ENCODE results near the gene INSRR. TPM values are rescaled to one million over a fixed set of nuclear protein-coding genes. Genes with fewer than 3 reads are reported as not detected.

The INSRR gene
- total and polyA plus RNA-seq, 9 donors, result 0.02 to 0.15 TPM; not detected in 7

DNA sequence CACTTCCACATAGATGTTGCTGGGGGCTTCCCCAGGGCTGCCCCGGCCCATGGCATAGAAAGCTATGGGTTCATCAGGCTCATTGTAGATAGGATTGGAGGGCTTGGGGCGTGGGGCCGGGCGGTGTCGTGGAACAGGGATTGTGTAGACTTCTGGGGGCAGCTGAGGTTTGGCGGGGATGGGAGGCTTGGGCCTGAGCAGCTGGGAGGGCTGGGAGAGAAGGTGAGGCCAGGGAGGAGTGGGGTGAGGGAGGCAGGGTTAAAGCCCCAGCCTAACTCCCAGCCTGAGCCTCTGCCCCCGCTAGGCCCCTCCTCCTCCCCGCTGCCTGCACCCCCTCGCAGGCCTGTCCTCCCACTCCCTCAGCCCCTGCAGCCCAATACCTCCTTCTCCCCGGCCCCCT is 49.6 kb downstream of the INSRR start:
- WGBS, 3 donors, result 69 to 78% (median 73%) methylated on average over 9 to 10 of the region's 10 CpGs
- TF ChIP-seq, protein P1, sequence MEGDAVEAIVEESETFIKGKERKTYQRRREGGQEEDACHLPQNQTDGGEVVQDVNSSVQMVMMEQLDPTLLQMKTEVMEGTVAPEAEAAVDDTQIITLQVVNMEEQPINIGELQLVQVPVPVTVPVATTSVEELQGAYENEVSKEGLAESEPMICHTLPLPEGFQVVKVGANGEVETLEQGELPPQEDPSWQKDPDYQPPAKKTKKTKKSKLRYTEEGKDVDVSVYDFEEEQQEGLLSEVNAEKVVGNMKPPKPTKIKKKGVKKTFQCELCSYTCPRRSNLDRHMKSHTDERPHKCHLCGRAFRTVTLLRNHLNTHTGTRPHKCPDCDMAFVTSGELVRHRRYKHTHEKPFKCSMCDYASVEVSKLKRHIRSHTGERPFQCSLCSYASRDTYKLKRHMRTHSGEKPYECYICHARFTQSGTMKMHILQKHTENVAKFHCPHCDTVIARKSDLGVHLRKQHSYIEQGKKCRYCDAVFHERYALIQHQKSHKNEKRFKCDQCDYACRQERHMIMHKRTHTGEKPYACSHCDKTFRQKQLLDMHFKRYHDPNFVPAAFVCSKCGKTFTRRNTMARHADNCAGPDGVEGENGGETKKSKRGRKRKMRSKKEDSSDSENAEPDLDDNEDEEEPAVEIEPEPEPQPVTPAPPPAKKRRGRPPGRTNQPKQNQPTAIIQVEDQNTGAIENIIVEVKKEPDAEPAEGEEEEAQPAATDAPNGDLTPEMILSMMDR (IDR thresholded peaks at IDR 0.05), result no peak
- TF ChIP-seq EP300 (IDR thresholded peaks at IDR 0.05) (no peak), POLR2A (IDR thresholded peaks at IDR 0.05) (no peak)
- Histone ChIP-seq H3K9me3 (no peaks in the 10 kb centered on the region), H3K27me3 (no peaks in the 10 kb centered on the region), H3K36me3 (no peaks in the 10 kb centered on the region), H3K4me3 (no peak overlapping the region), H3K27ac (no peak overlapping the region), H3K4me1 (ENCODE audit: insufficient read depth) (peaks cover 12% of the 10 kb centered on the region)
- DNase-seq, result no peak
- intact Hi-C loops (cut with DNase I), result no loop called here

DNA sequence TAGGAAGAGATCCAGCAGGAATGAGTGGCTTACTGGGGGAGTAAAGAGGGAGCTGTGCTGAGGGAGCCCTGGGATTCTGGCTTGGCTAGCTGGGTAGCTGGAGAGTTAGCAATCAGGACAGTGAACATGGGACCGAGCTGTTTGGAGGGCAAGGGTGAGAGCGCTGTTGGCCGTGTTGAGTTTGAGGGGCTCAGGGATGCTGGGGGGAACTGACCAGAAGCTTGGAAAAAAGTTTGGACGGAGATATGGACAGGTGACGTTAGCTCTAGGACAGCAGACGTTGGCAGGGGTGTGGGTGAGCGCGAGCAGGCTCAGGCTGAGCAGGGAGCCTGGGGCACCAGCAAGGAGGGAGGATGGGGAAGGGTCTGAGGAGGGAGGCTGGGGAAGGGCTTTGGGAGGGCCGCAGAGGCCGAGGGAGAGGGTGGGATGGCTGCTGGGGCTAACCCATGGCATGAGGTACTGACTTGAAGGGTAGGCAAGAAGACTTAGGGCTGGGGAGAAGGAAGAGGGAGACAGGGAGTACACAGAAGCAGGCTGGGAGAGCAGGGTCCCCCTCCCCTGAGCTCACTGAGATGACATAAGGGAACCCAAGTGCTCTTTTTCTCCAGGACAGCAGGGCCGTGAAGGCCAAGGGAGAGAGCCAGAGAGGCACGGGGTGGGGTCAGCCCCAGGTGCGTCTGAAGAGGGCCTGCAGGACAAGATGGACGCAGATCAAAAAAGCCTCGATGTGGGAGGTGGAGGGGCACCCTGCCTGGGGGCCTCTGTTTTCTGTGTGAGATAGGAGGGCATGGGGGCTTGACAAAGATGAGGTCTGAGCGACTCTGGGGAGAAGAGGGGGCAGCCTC is 50.5 kb downstream of the INSRR start:
- no peak for TF ChIP-seq POLR2A (IDR thresholded peaks at IDR 0.05)
- TF ChIP-seq EP300 (IDR thresholded peaks at IDR 0.05), result no peak
- TF ChIP-seq, protein P1 (IDR thresholded peaks at IDR 0.05), result no peak
- intact Hi-C loops (cut with DNase I), result no loop called here
- no peaks in the 10 kb centered on the region for H3K27me3 ChIP-seq
- peaks cover 7% of the 10 kb centered on the region for H3K4me1 ChIP-seq (ENCODE audit: insufficient read depth)
- no peaks in the 10 kb centered on the region for H3K9me3 ChIP-seq
- DNase-seq, result no peak
- H3K4me3 ChIP-seq, result no peak overlapping the region
- H3K36me3 ChIP-seq, result no peaks in the 10 kb centered on the region
- 87 to 89% (median 87%) methylated on average over 16 of the region's 16 CpGs for WGBS, 3 donors
- H3K27ac ChIP-seq, result no peak overlapping the region

DNA sequence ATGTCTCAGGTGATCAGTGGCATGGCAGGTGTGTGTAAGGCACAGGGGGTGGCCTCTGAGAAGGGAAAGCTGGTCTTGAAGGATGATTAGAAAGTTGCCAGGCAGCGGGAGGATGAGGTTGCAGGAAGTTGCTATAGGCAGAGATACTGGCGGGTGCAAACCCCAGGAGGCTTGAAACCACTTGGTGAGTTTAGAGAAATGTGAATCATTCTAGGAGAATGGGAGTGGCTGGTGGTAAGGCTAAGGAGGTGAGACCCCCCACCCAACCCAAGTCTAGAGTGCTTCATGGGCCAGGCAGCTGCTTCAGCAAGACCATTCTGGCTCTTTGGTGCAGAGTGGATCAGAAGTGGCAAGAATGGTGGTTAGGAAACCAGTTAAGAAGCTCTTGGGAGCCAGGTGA is 51.3 kb downstream of the INSRR start:
- Histone ChIP-seq H3K9me3 (no peaks in the 10 kb centered on the region), H3K27ac (no peak overlapping the region), H3K27me3 (no peaks in the 10 kb centered on the region), H3K4me1 (ENCODE audit: insufficient read depth) (peaks cover 6% of the 10 kb centered on the region), H3K36me3 (no peaks in the 10 kb centered on the region), H3K4me3 (no peak overlapping the region)
- intact Hi-C loops (cut with DNase I), result no loop called here
- WGBS, 3 donors, result 95 to 100% (median 96%) methylated on average over 2 of the region's 2 CpGs
- no peak for TF ChIP-seq EP300 (IDR thresholded peaks at IDR 0.05)
- TF ChIP-seq POLR2A (IDR thresholded peaks at IDR 0.05), result no peak
- TF ChIP-seq, protein P1 (IDR thresholded peaks at IDR 0.05), result no peak
- DNase-seq, result no peak

DNA sequence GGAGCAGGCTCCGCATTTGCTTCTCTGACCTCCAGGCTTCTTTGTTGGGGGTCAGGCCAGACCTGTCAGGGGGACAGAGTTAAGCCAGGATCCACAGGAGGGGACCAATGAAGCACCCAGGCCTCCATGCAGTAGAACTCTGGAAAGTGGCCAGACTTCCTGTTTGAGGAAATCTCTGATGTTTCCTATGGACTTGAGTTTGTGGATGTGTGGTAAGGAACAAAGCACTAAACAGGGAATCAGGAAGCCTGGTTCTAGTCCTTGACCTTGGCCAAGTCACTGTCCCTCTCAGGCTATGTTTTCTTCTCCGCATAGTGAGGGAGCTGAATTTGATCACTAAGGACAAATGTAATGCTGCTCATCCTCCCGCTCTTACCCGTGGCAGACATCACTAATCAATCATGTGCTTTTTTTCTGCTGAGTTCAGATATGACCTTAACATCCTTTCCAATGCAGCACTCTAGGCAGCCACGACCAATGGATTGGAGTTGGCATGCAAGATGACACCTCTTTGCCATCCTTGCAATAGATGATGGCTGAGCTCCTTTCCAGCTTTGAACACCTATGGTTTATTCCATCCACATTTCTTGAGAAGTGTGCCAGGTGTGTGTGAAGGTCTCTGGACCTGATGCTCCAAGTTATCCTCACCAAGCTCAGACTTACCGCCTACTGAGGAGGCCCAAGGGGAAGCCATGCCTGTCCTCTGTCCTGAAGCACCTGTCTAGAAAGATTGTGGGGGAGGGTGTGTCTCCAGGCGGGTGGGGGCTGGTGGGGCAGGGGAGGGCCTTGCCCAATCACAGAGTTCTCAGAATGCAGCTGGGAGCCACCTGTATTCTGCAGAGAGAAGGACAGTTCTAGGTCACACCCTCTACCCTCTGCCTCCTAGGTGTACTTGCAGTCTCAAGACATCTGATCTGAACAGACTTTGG is 52.1 kb downstream of the INSRR start:
- H3K36me3 ChIP-seq, result no peaks in the 10 kb centered on the region
- no peaks in the 10 kb centered on the region for H3K9me3 ChIP-seq
- no peak for DNase-seq
- 61 to 70% (median 63%) methylated on average over 7 of the region's 7 CpGs for WGBS, 3 donors
- H3K27ac ChIP-seq, result no peak overlapping the region
- no peak overlapping the region for H3K4me3 ChIP-seq
- no peaks in the 10 kb centered on the region for H3K27me3 ChIP-seq
- peaks cover 6% of the 10 kb centered on the region for H3K4me1 ChIP-seq (ENCODE audit: insufficient read depth)
- intact Hi-C loops (cut with DNase I), result no loop called here
- TF ChIP-seq POLR2A (IDR thresholded peaks at IDR 0.05) (no peak), EP300 (IDR thresholded peaks at IDR 0.05) (no peak)
- TF ChIP-seq, protein P1 (IDR thresholded peaks at IDR 0.05), result no peak

Data from ovary (tissue), 9 donors.